WI38 (cell line): ENCODE measurements around the gene TMPRSS4.

Experiments
- H3K4me3 ChIP-seq: 2 replicates; pipeline ENCODE4 v1.5.1; 2011; ENCODE audit warnings: low read depth, mild to moderate bottlenecking, control low read depth, low read length
- TF ChIP-seq, protein P1 (sequence below): IDR thresholded peaks from 2 replicates; pipeline ENCODE4 v1.5.1; 2012; ENCODE audit warnings: low read depth, mild to moderate bottlenecking, control low read depth, low read length

The TMPRSS4 gene

GRCh38 chr11:118074091-118074685 lies 2.7 kb upstream of the TMPRSS4 start:
- H3K4me3 ChIP-seq = no peak overlapping the region
- TF ChIP-seq, protein P1, sequence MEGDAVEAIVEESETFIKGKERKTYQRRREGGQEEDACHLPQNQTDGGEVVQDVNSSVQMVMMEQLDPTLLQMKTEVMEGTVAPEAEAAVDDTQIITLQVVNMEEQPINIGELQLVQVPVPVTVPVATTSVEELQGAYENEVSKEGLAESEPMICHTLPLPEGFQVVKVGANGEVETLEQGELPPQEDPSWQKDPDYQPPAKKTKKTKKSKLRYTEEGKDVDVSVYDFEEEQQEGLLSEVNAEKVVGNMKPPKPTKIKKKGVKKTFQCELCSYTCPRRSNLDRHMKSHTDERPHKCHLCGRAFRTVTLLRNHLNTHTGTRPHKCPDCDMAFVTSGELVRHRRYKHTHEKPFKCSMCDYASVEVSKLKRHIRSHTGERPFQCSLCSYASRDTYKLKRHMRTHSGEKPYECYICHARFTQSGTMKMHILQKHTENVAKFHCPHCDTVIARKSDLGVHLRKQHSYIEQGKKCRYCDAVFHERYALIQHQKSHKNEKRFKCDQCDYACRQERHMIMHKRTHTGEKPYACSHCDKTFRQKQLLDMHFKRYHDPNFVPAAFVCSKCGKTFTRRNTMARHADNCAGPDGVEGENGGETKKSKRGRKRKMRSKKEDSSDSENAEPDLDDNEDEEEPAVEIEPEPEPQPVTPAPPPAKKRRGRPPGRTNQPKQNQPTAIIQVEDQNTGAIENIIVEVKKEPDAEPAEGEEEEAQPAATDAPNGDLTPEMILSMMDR = no peak

DNA sequence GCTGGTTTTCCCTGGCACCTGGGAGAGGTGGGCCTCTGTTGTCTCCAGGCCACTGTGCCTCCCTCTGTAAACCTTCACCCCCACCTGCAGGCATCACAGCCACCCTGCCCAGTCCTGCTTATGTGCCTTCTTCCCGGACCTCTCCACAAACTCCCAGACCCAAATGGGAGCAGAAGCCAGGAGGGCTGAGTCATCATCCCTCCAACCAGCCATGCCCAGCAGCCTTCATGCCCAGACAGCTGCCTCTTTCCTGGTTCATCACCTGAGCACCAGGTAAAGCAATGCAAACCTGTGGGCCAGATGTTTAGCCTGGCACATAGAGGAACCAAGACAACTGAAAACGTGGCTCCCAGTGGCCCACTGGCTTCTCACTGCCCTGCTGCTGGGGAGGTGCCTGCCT lies 2.1 kb upstream of the TMPRSS4 start:
- TF ChIP-seq, protein P1 = no peak
- H3K4me3 ChIP-seq = no peak overlapping the region

DNA sequence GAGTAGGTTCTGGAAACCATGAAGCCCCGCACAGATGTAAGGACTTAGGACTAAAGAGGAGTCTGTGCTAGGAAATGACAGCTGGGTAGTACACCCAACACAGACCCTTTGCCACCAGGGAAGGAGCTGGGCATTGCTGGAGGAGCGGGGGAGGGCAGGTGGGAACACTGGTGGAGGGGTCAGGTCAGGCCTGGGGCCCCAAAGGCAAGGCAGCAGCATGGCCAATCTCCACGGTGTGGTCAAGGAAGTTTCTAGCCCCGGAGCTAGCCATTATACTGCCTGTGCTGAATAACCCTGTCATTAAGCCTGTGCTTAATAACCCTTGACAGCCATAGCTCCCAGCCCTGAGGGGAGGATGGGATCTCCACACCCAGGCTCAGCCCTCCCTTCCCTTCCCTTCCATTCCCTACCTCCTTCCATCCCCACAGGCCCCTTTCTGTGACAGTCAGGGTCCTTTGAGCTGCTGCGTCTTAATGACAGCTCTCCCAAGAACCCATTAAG lies 2.1 kb downstream of the TMPRSS4 start:
- TF ChIP-seq, protein P1 = no peak
- H3K4me3 ChIP-seq = no peak overlapping the region

DNA sequence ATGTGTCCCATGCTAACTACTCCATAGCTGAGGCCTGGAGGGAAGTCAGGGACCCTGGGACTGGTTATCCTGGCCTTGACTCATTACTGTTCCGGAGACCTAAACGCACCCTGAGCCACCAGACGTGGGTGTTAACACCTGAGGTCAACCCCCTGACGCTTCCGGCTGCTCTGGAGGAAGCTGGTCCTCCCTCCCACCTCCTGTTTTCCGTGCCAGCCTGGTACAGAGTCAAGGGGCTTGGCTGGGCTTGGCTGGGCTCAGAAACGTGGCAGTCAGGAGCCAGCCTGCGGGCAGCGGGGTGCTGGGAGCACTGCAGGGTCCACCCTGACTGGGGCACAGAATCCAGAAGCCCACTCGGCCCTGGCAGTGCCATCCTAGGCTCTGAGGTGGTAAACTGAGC lies 2.6 kb downstream of the TMPRSS4 start:
- TF ChIP-seq, protein P1 = no peak
- no peak overlapping the region for H3K4me3 ChIP-seq

- TF ChIP-seq, protein P1 = no peak
- H3K4me3 ChIP-seq = no peak overlapping the region
These were observed 3.4 kb downstream of the TMPRSS4 start for GRCh38 chr11:118080296-118080695.

DNA sequence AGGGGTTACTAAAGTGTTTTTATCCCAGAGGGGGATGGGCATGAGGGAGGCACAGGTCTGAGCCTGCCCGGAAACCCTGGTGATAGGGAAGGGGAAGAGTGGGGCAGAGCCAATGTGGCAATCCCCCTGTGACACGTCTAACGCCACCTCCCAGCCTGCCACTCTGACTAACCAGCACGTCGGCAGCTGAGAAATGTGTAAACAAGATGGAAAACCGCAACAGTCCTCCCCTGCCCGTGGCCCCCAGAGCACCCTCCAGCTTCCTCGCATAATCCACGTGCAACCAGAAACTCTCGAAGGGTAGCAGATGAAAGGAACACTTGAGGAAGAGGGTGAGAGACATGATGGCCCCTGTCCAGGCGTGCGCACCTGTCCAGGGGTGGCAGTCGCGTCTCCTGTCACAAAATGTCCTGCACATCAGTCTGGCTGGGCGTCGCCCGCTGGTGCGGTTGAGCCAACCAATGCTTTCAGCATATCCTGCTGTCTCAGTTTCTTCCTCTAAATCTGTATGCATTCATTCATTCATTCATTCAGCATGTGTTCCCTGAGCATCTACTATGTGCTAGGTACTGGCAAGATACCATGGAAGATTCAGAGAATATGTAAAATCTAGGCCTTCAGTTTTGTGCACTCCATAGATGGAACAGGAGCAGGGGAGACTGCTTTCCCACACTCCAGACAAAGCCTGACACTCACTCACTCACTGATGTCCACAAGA lies 4.5 kb downstream of the TMPRSS4 start:
- no peak overlapping the region for H3K4me3 ChIP-seq
- TF ChIP-seq, protein P1 = no peak

DNA sequence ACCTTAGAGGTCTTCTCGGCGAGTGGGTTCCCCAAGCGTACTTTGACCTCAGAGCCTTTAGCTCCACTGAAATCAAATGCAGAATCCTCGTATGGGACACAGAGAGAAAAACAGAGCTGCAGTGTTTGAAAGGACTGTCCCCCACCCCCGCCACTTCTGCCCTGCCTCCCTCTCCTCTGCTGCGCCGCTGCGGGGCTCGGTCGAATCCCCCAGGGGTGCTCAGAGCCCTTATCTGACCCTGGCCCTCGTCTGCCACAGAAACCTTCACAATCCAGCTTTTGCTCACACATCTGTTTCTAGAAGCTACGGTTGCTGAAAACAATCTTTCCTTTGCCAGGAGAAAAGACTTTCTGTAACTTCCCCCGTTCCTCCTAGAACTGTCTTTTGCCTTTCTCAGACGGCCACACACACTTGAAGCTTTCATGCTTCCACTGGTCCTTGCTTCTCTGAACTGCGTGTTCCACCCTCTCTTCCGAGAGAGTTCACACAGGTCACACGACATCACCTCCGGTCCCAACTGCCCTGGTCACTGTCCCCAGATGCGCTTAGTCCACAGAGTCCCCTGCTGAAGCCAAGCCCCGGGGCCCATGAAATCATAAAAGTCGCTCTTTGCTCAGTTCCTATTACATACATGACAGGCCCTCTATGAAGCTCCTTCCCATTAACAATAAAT lies 6.1 kb downstream of the TMPRSS4 start:
- TF ChIP-seq, protein P1 = no peak

More for the DNA sequence above, 6.1 kb downstream of the TMPRSS4 start:
- H3K4me3 ChIP-seq = no peak overlapping the region
